Activated naive CD8-positive, alpha-beta T cell treated with anti-CD3 and anti-CD28 coated beads, Interleukin-2, amount 10 ng/mL, durations not matched to agents 7 days and 5 days (primary cell): ENCODE measurements around the gene MTFP1. TPM values are rescaled to one million over a fixed set of nuclear protein-coding genes. Genes with fewer than 3 reads are reported as not detected.

Source experiments
- ATAC-seq: fragments of 150-1000 bp; cut with Tn5 transposase; one replicate; pipeline ENCODE4 v1.10.0; 2021; ENCODE audit warnings: low read depth, moderate library complexity
- POLR2A ChIA-PET: fragments of 350-600 bp; sonication (Branson Sonifier 250); formaldehyde crosslinking; loops from one replicate; lab custom pipeline; 2021; ENCODE audit warnings: antibody characterized with exemption; lab: Charles Lee
- DNase-seq: peaks from one replicate; pipeline ENCODE4 v3.0.0; 2021
- H3K27ac Mint-ChIP-seq: one replicate; pipeline ENCODE4 v1.8.0; 2022; ENCODE audit warnings: mild to moderate bottlenecking, mixed read lengths
- H3K27me3 Mint-ChIP-seq: one replicate; pipeline ENCODE4 v1.8.0; 2022; ENCODE audit warnings: mild to moderate bottlenecking, moderate library complexity, mixed read lengths
- H3K36me3 Mint-ChIP-seq: one replicate; pipeline ENCODE4 v1.8.0; 2021; ENCODE audit warnings: mild to moderate bottlenecking, mixed read lengths
- H3K4me1 Mint-ChIP-seq: one replicate; pipeline ENCODE4 v1.8.0; 2021; ENCODE audit warnings: mixed read lengths
- H3K4me3 Mint-ChIP-seq: one replicate; pipeline ENCODE4 v1.8.0; 2022; ENCODE audit warnings: mild to moderate bottlenecking, moderate library complexity, mixed read lengths
- H3K9me3 Mint-ChIP-seq: one replicate; pipeline ENCODE4 v1.8.0; 2021; ENCODE audit warnings: mixed read lengths
- total RNA-seq, 2 experiments: library from RNA; stranded (reverse); gene quantifications; one replicate each; pipeline ENCODE4 v1.2.3, GENCODE V29; 2021

MTFP1 gene
- total RNA-seq, 2 experiments from 2014 or later = 63.3 to 64.8 TPM

DNA sequence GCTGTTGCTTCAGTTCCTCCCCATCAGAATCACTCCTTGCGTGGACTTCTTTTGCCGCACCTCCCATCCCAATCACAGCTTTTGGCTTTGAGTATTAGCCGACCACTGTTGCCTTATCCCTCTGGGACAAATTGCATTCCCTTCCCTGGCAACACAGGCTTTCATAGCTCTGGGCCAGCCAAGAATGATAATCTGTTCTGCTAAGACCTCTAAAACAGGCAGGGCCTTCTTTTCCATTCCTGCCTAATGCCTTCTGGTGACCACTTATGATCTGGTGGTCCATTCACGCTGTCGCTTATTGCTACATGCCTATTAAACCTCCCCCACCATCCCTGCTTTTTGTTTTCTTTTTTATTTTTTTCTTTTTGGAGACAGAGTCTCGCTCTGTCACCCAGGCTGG is 19.2 kb upstream of the MTFP1 start:
- Mint-ChIP-seq H3K4me1 (peaks cover 12% of the 10 kb centered on the region), H3K4me3 (no peak overlapping the region), H3K36me3 (peaks cover 2% of the 10 kb centered on the region), H3K27ac (no peak overlapping the region), H3K27me3 (no peaks in the 10 kb centered on the region), H3K9me3 (no peaks in the 10 kb centered on the region)
- no peak for DNase-seq
- no peak for ATAC-seq
- POLR2A ChIA-PET = interaction anchor here (1.0 to 1.2 kb wide), 2 partner anchors 8 to 10 kb away, joined by 3 read pairs; partner anchors contain the start of gene SEC14L2

DNA sequence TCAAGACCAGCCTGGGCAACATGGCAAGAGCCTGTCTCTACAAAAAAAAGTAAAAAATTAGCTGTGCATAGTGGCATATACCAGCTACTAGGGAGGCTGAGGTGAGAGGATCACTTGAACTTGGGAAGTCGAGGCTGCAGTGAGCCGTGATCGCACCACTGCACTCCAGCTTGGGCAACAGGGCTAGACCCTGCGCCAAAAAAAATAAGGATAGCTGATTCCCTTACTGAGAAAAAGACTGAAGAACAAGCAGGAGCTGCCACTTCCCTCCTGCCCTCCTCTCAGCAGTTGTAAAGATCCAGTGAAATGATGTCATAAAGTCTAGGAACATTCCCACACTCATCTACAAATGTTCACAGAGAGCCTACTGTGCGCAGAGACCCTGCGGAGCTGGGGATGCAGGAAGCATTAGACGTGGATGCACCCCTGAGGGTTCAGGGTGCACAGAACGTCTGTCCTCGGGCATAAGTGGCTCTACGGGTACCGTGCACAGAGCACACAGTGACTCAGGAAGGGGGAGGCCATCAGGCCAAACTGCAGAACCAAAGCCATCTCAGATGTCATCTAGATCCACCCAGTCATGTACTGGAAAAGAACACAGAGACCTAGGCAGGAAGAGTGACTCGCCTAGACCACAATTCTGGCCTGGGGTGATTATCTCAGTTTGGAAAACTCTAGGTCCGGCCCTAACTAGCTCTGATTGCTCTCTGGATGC is 17.0 kb upstream of the MTFP1 start:
- Mint-ChIP-seq H3K4me1 (peaks cover 16% of the 10 kb centered on the region), H3K27ac (no peak overlapping the region), H3K4me3 (no peak overlapping the region), H3K36me3 (peaks cover 11% of the 10 kb centered on the region), H3K9me3 (no peaks in the 10 kb centered on the region), H3K27me3 (no peaks in the 10 kb centered on the region)
- POLR2A ChIA-PET = interaction anchor here (0.9 to 1.2 kb wide), 3 partner anchors 9 to 15 kb away, joined by 3 to 4 read pairs (median 3); no protein-coding TSS in a partner anchor
- ATAC-seq (no peak), DNase-seq (no peak)

DNA sequence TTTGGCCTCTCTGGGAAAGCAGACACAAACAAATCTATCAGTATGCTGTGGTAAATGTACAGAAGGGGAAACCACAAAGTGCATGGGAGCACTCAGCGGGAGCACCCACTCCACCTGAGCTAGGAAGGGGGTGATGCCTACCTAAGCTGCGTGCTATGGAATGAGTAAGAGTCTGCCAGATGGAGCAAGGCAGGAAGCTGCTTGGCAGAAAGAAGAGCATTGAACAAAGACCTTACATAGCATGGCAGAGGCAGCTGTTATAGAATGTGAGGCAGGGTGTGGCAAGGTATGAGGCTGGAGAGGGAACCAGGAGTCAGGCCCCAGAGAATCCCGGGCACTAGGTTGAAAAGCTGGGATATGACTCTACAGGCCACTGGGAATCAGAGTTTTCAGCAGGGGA is 13.8 kb upstream of the MTFP1 start:
- no peak overlapping the region for H3K4me3 Mint-ChIP-seq

GRCh38 chr22:30413001-30413400 is 12.6 kb upstream of the MTFP1 start:
- Mint-ChIP-seq H3K4me3 (no peak overlapping the region), H3K27ac (no peak overlapping the region)

More for the DNA sequence above, 13.8 kb upstream of the MTFP1 start:
- H3K9me3 Mint-ChIP-seq = no peaks in the 10 kb centered on the region
- H3K36me3 Mint-ChIP-seq = peaks cover 25% of the 10 kb centered on the region
- POLR2A ChIA-PET = interaction anchor here (0.7 to 6.2 kb wide), 4 partner anchors 10 to 17 kb away, joined by 3 to 39 read pairs (median 3); partner anchors contain the start of genes MTFP1 and SEC14L2
- H3K27ac Mint-ChIP-seq = peak overlapping the region; percentile 30
- no peaks in the 10 kb centered on the region for H3K27me3 Mint-ChIP-seq
- ATAC-seq = no peak
- peaks cover 18% of the 10 kb centered on the region for H3K4me1 Mint-ChIP-seq
- no peak for DNase-seq

GRCh38 chr22:30413745-30414524 is 11.6 kb upstream of the MTFP1 start:
- Mint-ChIP-seq H3K9me3 (no peaks in the 10 kb centered on the region), H3K27ac (no peak overlapping the region), H3K27me3 (no peaks in the 10 kb centered on the region), H3K4me1 (peaks cover 14% of the 10 kb centered on the region), H3K4me3 (no peak overlapping the region), H3K36me3 (peaks cover 29% of the 10 kb centered on the region)
- POLR2A ChIA-PET = interaction anchor here (0.9 to 6.2 kb wide), 4 partner anchors 8 to 17 kb away, joined by 3 to 39 read pairs (median 3); partner anchors contain the start of genes MTFP1 and SEC14L2
- ATAC-seq = no peak
- no peak for DNase-seq

More at GRCh38 chr22:30413001-30413400, 12.6 kb upstream of the MTFP1 start:
- POLR2A ChIA-PET = interaction anchor here (0.9 to 6.2 kb wide), 2 partner anchors 11 to 16 kb away, joined by 3 to 39 read pairs; partner anchors contain the start of genes MTFP1 and SEC14L2
- Mint-ChIP-seq H3K27me3 (no peaks in the 10 kb centered on the region), H3K4me1 (peaks cover 18% of the 10 kb centered on the region), H3K9me3 (no peaks in the 10 kb centered on the region), H3K36me3 (peaks cover 26% of the 10 kb centered on the region)
- no peak for ATAC-seq
- no peak for DNase-seq

GRCh38 chr22:30414525-30415047 is 11.0 kb upstream of the MTFP1 start:
- Mint-ChIP-seq H3K9me3 (no peaks in the 10 kb centered on the region), H3K36me3 (peaks cover 30% of the 10 kb centered on the region), H3K4me1 (peaks cover 13% of the 10 kb centered on the region), H3K4me3 (no peak overlapping the region), H3K27ac (peak overlapping the region; percentile 53), H3K27me3 (no peaks in the 10 kb centered on the region)
- POLR2A ChIA-PET = interaction anchor here (1.2 to 6.2 kb wide), 3 partner anchors 9 to 16 kb away, joined by 3 to 39 read pairs (median 3); partner anchors contain the start of gene MTFP1
- DNase-seq = no peak
- ATAC-seq = no peak

GRCh38 chr22:30416403-30416802 is 9.2 kb upstream of the MTFP1 start:
- H3K27ac Mint-ChIP-seq = no peak overlapping the region
- H3K4me1 Mint-ChIP-seq = peaks cover 19% of the 10 kb centered on the region
- ATAC-seq (no peak), DNase-seq (no peak)
- no peak overlapping the region for H3K4me3 Mint-ChIP-seq
- no peaks in the 10 kb centered on the region for H3K27me3 Mint-ChIP-seq
- H3K36me3 Mint-ChIP-seq = peaks cover 30% of the 10 kb centered on the region
- POLR2A ChIA-PET = no interaction called here
- H3K9me3 Mint-ChIP-seq = no peaks in the 10 kb centered on the region

- Mint-ChIP-seq H3K27ac (no peak overlapping the region), H3K36me3 (peaks cover 31% of the 10 kb centered on the region), H3K27me3 (no peaks in the 10 kb centered on the region), H3K4me3 (no peak overlapping the region), H3K4me1 (peaks cover 22% of the 10 kb centered on the region), H3K9me3 (no peaks in the 10 kb centered on the region)
- DNase-seq (no peak), ATAC-seq (no peak)
- POLR2A ChIA-PET = interaction anchor here (0.6 kb wide), 1 partner anchor 172 kb away, joined by 3 read pairs; no protein-coding TSS in a partner anchor
These were observed 8.7 kb upstream of the MTFP1 start for GRCh38 chr22:30416837-30417236.

DNA sequence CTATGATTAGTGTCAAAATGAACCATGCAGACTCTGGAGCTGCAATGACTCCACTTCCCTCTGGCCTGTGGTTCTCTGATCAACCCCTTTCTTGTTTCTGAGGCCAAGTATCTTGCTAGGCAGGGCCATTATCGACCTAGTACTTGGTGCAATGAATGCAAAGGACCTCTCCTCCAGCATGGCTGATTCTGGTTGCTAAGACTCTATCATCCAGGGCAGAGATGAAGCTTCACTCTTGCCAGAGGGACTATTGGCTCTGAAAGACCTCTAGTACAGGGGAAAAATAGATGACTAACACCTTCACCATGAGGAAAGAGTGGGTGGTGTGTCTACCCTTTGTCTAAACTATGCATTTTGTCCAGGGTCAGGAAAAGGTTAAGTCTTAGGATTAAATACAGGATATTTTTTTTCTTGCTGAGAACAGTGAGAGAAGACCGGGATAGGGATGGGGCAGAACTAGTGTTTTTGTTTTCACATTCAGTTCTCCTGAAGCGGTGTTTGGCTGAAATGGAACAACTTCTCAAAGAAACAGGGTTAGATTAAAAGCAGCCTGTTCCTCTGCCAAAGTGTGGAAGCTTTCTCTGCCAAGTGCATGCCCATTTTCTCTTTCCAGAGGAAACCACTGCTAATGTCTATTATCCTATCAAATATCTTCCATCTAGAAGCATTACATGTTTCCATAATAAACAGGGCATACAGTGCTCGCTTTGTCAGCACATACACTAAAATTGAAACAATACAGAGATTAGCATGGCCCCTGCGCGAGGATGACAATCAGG is 5.0 kb upstream of the MTFP1 start:
- no peak overlapping the region for H3K4me3 Mint-ChIP-seq
- no peaks in the 10 kb centered on the region for H3K27me3 Mint-ChIP-seq
- H3K4me1 Mint-ChIP-seq = peaks cover 33% of the 10 kb centered on the region
- DNase-seq (no peak), ATAC-seq (no peak)
- H3K9me3 Mint-ChIP-seq = no peaks in the 10 kb centered on the region
- POLR2A ChIA-PET = interaction anchor here (0.6 kb wide), 1 partner anchor 22 kb away, joined by 3 read pairs; no protein-coding TSS in a partner anchor
- H3K27ac Mint-ChIP-seq = no peak overlapping the region
- peaks cover 31% of the 10 kb centered on the region for H3K36me3 Mint-ChIP-seq

GRCh38 chr22:30421695-30422480 is 3.7 kb upstream of the MTFP1 start:
- Mint-ChIP-seq H3K36me3 (peaks cover 22% of the 10 kb centered on the region), H3K4me3 (peak overlapping the region; percentile 98), H3K4me1 (peaks cover 37% of the 10 kb centered on the region), H3K27me3 (no peaks in the 10 kb centered on the region), H3K27ac (peak overlapping the region; percentile 98), H3K9me3 (no peaks in the 10 kb centered on the region)
- POLR2A ChIA-PET = interaction anchor here (1.0 to 6.0 kb wide), 6 partner anchors 9 to 66 kb away, joined by 3 to 156 read pairs (median 22); partner anchors contain the start of genes SEC14L2 and SF3A1
- no peak for ATAC-seq
- no peak for DNase-seq

DNA sequence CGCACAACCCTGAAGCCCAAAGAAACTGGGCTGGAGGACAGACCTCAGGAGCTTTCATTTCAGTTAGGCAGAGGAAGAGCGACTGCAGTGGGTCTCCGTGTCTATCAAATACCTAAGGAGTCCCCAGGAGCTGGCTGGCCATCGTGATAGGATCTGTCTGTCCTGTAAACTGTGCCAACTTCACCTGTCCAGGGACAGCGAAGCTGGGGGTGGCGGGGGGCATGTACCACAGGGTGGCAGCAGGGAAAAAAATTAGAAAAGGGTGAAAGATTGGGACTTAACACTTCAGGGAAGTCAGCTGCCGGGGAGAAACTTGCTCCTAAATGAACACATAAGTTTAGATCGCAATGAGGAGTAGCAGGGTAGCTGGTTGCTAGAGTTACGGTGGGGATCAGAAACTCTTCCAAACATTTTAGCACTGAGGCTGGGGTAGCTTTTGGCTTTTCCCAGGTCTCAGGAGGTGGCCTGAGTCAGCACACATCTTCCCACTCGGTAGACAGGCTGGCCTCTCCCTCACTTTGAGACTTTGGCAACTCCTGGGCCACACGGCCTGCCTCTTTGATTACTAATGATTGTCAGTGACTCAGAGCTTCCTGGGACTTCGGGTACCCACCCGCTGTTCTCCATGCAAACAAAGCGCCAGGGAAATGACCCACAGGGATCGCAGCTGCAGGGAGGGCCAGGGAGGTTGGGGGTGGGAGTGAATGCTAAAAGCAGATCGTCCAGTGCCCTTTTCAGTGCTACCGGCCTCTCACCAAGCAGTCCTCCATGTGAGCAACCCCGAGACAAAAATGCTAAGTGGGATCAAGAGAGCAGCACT is 2.9 kb upstream of the MTFP1 start:
- Mint-ChIP-seq H3K9me3 (no peaks in the 10 kb centered on the region), H3K27me3 (no peaks in the 10 kb centered on the region), H3K4me3 (peak overlapping the region; percentile 98), H3K27ac (peak overlapping the region; percentile 98), H3K4me1 (peaks cover 44% of the 10 kb centered on the region), H3K36me3 (peaks cover 27% of the 10 kb centered on the region)
- ATAC-seq = no peak
- POLR2A ChIA-PET = interaction anchor here (1.0 to 6.0 kb wide), 14 partner anchors 10 to 869 kb away, joined by 3 to 156 read pairs (median 6); partner anchors contain the start of genes CASTOR1, CCDC157, PES1 and SEC14L2
- DNase-seq = no peak
